Neural crest cell (in vitro differentiated cells): ENCODE results near the gene ACOD1. TPM values are rescaled to one million over a fixed set of nuclear protein-coding genes. Genes with fewer than 3 reads are reported as not detected.
"Not testable (repeated sequence)": the region's sequence is repeated elsewhere in the genome, so short reads cannot be mapped to it uniquely, and the experiment has no call there.

Source experiments
- DNase-seq: peaks from one replicate; pipeline ENCODE4 v3.0.0; 2021; ENCODE audit warnings: low read depth, mixed read lengths, low spot score
- H3K27ac Mint-ChIP-seq: one replicate; pipeline ENCODE4 v1.8.0; 2021; ENCODE audit warnings: mild to moderate bottlenecking, mixed read lengths; ENCODE audit not compliant: unreplicated experiment
- H3K27me3 Mint-ChIP-seq: 2 replicates; pipeline ENCODE4 v1.8.0; 2021; ENCODE audit warnings: low read depth, mild to moderate bottlenecking, mixed read lengths
- H3K36me3 Mint-ChIP-seq: 2 replicates; pipeline ENCODE4 v1.8.0; 2021; ENCODE audit warnings: low read depth, mild to moderate bottlenecking, mixed read lengths
- H3K4me1 Mint-ChIP-seq: 2 replicates; pipeline ENCODE4 v1.8.0; 2021; ENCODE audit warnings: mixed read lengths
- H3K4me3 Mint-ChIP-seq: one replicate; pipeline ENCODE4 v1.8.0; 2021; ENCODE audit warnings: mild to moderate bottlenecking, mixed read lengths
- H3K9me3 Mint-ChIP-seq: 2 replicates; pipeline ENCODE4 v1.8.0; 2021; ENCODE audit warnings: mixed read lengths
- long read RNA-seq: library from polyadenylated mRNA; unstranded; transcript quantifications from one replicate; pipeline ENCODE4 v2.0.0, GENCODE V29; 2020
- total RNA-seq: library from RNA; stranded (reverse); gene quantifications from 2 replicates; pipeline ENCODE4 v1.2.1, GENCODE V29; 2021
- TF ChIP-seq, protein P1 (sequence below): fragments of 200-600 bp; sonication (generic); conservative IDR thresholded peaks from 2 replicates; pipeline ENCODE4 v1.5.0; 2021; ENCODE audit warnings: antibody characterized with exemption, mild to moderate bottlenecking

ACOD1 gene
- total RNA-seq = not detected in 2 replicates
- long read RNA-seq = 0 reads

DNA sequence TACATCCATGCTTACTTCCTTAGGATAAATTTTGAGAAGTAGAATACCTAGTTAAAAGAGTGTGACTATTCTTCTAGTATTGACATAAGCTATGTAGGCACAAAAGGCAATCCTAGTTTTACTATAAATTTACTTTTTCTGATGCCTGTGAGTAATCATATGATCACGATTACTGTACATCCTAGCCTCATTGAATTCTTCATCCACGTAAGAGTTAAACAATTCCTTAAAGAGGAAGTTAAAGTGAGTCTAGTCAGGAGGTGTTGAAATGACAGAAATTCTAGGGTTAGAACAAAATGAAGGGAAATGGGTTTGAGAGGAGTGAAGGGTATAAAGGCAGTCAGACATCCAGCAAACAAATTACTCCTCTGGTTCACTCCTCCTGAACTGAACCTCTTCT, at the start of gene ACOD1:
Gene ACOD1, plus strand, starts transcription at position 363 of the 400 bp plus-strand sequence. CDS start 48 bp downstream, outside the sequence.
- H3K4me1 Mint-ChIP-seq = peaks cover 1% of the 10 kb centered on the region
- H3K36me3 Mint-ChIP-seq = peaks cover 2% of the 10 kb centered on the region
- H3K4me3 Mint-ChIP-seq = no peak within 1 kb of the TSS
- DNase-seq = no peak
- H3K27ac Mint-ChIP-seq = no peak within 1 kb of the TSS
- TF ChIP-seq, protein P1, sequence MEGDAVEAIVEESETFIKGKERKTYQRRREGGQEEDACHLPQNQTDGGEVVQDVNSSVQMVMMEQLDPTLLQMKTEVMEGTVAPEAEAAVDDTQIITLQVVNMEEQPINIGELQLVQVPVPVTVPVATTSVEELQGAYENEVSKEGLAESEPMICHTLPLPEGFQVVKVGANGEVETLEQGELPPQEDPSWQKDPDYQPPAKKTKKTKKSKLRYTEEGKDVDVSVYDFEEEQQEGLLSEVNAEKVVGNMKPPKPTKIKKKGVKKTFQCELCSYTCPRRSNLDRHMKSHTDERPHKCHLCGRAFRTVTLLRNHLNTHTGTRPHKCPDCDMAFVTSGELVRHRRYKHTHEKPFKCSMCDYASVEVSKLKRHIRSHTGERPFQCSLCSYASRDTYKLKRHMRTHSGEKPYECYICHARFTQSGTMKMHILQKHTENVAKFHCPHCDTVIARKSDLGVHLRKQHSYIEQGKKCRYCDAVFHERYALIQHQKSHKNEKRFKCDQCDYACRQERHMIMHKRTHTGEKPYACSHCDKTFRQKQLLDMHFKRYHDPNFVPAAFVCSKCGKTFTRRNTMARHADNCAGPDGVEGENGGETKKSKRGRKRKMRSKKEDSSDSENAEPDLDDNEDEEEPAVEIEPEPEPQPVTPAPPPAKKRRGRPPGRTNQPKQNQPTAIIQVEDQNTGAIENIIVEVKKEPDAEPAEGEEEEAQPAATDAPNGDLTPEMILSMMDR = no peak
- no peaks in the 10 kb centered on the region for H3K27me3 Mint-ChIP-seq
- H3K9me3 Mint-ChIP-seq = peaks cover 6% of the 10 kb centered on the region

DNA sequence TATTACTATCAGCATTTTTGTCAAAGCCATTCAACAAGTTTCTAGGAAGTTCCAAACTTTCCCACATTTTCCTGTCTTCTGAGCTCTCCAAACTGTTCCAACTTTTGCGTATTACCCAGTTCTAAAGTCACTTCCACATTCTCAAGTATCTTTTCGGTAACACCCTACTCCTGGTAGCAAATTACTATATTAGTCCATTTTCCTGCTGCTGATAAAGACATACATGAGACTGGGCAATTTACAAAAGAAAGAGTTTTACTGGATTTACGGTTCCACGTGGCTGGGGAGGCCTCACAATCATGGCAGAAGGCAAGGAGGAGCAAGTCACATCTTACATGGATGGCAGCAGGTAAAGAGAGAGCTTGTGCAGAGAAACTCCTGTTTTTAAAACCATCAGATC, 49.2 kb upstream of the ACOD1 start:
- not testable (repeated sequence) for H3K36me3 Mint-ChIP-seq, H3K4me3 Mint-ChIP-seq, H3K27ac Mint-ChIP-seq, H3K9me3 Mint-ChIP-seq, H3K4me1 Mint-ChIP-seq, DNase-seq
- peaks cover 22% of the 10 kb centered on the region for H3K27me3 Mint-ChIP-seq

DNA sequence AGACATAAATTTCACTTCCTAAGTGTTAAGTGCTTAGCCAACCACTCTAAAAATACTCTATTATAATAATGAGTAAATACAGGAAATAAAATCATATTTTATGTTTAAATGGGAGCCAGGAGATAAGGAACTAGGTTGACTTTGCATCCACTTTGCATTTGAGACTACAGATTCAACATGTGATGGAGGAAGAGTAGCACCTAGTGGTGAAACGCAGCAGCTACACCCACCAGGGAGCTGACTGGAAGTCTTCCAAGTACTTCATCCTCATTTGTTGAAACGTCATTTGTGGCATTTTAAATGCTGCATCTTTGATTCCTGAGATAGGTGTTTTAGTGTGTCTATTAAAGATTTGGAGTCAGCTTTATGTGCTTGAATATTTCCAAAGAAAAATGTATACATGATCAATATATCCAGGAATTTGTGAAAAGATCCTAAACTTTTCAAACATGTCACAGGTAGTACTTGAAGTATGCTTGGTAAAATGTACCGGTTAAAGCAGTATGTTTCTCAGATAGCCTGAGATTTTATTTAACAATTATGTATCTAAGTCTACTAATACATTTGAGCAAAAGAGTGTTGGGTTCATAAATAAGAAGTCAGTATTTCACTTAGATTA, 44.7 kb upstream of the ACOD1 start:
- peak; percentile 66 for DNase-seq
- H3K9me3 Mint-ChIP-seq = peaks cover 6% of the 10 kb centered on the region
- TF ChIP-seq, protein P1 = peak; percentile 99
- peaks cover 43% of the 10 kb centered on the region for H3K27me3 Mint-ChIP-seq
- peaks cover 6% of the 10 kb centered on the region for H3K36me3 Mint-ChIP-seq
- no peak overlapping the region for H3K27ac Mint-ChIP-seq
- no peaks in the 10 kb centered on the region for H3K4me1 Mint-ChIP-seq
- H3K4me3 Mint-ChIP-seq = no peak overlapping the region

DNA sequence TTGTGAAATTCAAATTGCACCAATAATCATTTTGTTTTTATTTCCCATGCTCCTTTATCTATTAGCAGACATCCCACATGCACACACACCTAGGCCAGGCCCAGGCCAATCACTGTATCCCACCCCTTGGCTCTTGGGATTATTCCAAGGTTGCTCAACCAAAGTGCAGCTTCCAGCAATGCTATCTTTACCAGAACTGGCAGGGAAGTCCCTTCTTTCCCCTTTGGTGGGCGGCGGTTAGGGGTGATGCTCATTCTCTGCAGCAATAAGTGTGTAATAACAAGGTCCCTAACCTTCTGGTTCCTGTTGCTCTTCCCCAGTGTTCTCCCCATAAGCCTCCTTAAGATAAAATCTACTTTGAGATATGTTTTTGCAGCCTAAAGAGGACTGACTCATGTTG, 43.8 kb upstream of the ACOD1 start:
- no peaks in the 10 kb centered on the region for H3K36me3 Mint-ChIP-seq
- H3K9me3 Mint-ChIP-seq = no peaks in the 10 kb centered on the region
- TF ChIP-seq, protein P1 = no peak
- H3K27me3 Mint-ChIP-seq = peaks cover 43% of the 10 kb centered on the region
- H3K4me1 Mint-ChIP-seq = no peaks in the 10 kb centered on the region
- H3K4me3 Mint-ChIP-seq = no peak overlapping the region
- H3K27ac Mint-ChIP-seq = no peak overlapping the region
- no peak for DNase-seq

DNA sequence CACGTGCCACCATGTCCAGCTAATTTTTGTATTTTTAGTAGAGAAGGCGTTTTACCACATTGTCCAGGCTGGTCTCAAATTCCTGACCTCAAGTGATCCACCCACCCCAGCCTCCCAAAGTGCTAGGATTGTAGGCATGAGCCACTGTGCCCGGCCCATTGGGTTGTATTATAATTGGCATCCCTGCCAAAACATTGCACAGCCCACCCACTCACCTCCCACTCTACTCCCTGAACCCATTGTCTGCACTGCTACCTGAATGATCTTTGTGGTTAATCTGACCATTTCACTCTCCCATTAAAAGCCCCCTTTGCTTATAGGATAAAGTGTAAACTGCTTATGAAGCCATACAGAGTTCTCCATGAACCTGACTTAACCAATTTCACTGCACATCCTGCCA, 35.8 kb upstream of the ACOD1 start:
- no peak overlapping the region for H3K4me3 Mint-ChIP-seq
- H3K27me3 Mint-ChIP-seq = no peaks in the 10 kb centered on the region
- DNase-seq = no peak
- TF ChIP-seq, protein P1 = no peak
- H3K36me3 Mint-ChIP-seq = no peaks in the 10 kb centered on the region
- H3K9me3 Mint-ChIP-seq = peaks cover 4% of the 10 kb centered on the region
- no peak overlapping the region for H3K27ac Mint-ChIP-seq
- H3K4me1 Mint-ChIP-seq = no peaks in the 10 kb centered on the region

DNA sequence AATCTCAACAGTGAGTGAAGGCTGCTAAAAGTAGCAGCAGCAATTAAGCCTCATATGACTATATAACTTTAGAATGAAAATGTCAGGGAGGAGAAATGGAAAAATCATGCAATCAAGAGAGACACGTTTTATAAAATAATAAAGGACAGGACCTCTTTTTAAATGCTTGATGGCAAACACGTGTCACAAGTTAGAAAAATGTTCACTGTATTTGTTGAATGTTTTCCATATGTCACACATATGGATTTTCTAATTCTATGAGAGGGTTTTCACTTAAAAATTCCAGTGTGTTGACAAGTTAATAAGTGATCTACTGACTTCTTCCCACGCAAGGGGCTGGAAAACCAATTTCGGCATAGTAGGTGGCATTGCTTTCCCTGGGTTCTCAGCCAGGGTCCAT, 34.4 kb upstream of the ACOD1 start:
- no peak for DNase-seq
- Mint-ChIP-seq H3K4me3 (no peak overlapping the region), H3K4me1 (no peaks in the 10 kb centered on the region), H3K27me3 (no peaks in the 10 kb centered on the region), H3K9me3 (peaks cover 4% of the 10 kb centered on the region), H3K36me3 (no peaks in the 10 kb centered on the region), H3K27ac (no peak overlapping the region)
- TF ChIP-seq, protein P1 = no peak
